GM13976 (cell line): ENCODE measurements around the gene PDZRN3.

Experiments
- DNase-seq: peaks from one replicate; pipeline ENCODE4 v3.0.0; 2012; ENCODE audit warnings: low spot score
- in situ Hi-C: fragments of 300-500 bp; cut with MboI; formaldehyde crosslinking; loops from one replicate; pipeline ENCODE4 v1.12.0; 2022; ENCODE audit warnings: low sequenced_read_pairs, mixed read lengths, inconsistent platforms; ENCODE audit not compliant: unreplicated experiment
- TF ChIP-seq, protein P1 (sequence below): IDR thresholded peaks from 2 replicates; pipeline ENCODE4 v1.5.1; 2012; ENCODE audit warnings: borderline replicate concordance, mild to moderate bottlenecking; ENCODE audit not compliant: insufficient read depth; ENCODE audit errors: extremely low read depth, missing control alignments, control extremely low read depth

PDZRN3 gene

DNA sequence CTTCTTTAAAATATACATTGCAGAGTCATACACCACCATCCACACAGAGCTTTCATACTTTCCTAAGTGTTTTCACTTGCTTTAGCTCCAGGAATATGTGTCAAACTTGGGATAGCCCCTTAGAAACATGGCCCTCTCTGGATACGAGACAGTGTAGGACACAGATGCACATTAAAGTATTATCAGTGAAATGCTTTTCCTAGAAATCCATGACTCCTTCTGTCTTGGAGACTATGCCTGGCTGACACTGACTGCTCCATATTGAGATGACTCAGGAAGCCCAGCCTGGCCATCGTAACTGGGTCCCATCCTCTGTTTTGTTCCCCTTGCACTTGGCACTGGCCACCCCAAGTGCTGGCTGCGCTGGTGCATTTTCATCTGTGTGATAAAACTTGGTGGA is 204.8 kb downstream of the PDZRN3 start:
- in situ Hi-C loops, result no loop called here
- no peak for DNase-seq
- TF ChIP-seq, protein P1, sequence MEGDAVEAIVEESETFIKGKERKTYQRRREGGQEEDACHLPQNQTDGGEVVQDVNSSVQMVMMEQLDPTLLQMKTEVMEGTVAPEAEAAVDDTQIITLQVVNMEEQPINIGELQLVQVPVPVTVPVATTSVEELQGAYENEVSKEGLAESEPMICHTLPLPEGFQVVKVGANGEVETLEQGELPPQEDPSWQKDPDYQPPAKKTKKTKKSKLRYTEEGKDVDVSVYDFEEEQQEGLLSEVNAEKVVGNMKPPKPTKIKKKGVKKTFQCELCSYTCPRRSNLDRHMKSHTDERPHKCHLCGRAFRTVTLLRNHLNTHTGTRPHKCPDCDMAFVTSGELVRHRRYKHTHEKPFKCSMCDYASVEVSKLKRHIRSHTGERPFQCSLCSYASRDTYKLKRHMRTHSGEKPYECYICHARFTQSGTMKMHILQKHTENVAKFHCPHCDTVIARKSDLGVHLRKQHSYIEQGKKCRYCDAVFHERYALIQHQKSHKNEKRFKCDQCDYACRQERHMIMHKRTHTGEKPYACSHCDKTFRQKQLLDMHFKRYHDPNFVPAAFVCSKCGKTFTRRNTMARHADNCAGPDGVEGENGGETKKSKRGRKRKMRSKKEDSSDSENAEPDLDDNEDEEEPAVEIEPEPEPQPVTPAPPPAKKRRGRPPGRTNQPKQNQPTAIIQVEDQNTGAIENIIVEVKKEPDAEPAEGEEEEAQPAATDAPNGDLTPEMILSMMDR, result no peak

DNA sequence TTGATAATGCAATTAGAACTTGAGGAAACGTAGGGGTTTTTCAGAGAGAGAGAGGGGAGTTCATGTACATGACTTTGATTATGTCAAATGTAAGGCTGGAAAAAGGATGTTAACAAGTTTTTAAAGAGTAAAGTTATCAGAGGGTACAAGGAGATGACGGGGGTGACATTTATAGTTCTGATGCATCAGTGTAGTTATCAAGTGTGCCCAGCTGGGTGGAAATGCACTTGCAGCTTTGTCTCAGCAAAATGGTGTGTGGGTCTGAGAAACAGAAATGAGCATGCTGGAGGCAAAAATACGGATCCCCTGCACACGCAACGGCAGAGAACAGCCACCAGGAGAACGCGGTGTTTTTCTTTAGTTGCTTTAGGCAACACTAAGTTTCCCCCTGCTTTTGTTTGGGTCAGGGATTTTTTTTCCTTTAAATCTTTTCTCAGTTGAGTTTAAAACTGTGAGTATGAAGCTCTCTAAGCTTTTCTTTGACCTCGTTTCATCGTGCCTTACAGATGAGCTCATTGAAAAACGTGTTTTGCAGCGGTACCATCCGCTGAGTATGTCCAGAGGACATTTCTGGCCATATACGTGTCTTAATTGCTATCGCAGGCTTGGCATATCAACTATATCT is 205.4 kb downstream of the PDZRN3 start:
- no peak for DNase-seq
- in situ Hi-C loops, result no loop called here
- TF ChIP-seq, protein P1, result no peak

DNA sequence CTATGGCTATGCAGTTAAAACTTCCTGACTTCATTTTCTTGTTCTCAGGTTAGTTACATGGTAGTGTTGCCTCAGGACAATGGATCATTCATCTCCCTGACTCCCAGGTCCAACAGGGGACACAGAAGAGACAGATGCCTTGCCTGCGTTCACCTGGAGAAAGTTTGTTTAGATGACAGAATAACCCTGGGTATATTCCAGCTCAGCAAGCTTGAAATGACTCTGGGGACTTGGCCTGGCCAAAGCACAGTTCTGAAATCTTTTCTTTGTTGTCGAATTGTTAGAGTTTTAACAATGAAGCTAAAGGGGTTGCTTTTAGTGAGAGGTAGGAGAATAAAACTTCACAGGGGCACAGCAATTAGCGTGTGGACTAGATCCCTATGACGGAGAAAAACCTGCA is 206.1 kb downstream of the PDZRN3 start:
- in situ Hi-C loops, result no loop called here
- TF ChIP-seq, protein P1, result no peak
- no peak for DNase-seq

DNA sequence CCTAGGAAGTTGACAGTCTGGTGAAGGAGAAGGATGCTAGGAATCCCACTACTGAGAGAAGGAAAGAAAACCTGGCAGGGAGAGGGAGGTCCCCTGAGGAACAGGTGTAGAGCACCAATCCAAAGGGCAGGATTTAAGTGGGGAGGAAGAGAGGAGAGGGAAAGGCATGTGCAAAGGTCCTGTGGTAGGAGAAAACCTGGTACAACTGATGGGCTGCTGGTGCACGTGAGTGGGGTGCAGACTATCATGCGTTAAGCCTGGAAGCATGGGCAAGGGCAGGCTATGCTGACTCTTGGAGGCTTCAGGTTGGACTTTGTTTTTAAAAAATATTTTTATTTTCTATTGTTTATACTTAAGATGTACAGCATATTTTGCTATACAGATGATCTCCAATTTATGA is 209.6 kb downstream of the PDZRN3 start:
- no peak for DNase-seq
- in situ Hi-C loops, result no loop called here
- TF ChIP-seq, protein P1, result no peak

DNA sequence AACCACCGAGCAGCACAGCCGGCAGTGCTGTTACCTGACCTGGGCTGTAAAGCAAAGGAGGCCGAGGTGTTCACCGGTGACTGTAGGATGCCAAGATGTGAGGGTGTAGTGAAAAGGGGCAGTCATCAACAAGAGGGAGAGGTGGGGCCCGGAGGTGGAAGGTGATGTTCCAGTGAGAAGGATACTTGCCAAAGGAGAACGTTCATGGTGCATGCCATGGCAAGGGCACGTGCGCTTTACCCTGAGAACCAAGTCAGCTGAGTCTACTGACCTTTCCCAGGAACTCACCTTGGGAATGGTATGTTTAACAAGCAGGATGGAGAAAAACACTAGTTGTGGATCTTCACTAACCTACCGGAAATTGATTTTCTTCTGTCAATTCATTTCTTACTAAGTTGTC is 211.1 kb downstream of the PDZRN3 start:
- DNase-seq, result no peak
- in situ Hi-C loops, result no loop called here
- TF ChIP-seq, protein P1, result no peak

DNA sequence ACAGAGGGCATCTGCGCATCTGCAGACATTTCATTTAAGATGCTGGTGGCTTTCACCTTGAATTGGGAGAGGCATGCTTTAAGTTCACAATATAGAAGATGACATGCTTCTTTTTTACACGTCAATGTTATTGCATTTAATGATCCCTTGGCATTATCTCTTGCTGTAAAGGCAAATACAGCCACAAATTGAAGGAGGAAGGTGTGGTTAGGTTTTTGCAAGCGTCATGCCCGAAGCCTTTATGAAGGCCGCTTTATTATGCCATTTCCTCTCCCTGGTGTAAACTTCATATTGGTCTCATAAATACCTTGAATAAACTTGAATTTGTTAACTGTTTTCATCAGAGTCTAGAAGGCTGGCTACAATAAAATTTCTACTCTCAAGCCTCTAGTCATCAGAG is 212.7 kb downstream of the PDZRN3 start:
- in situ Hi-C loops, result no loop called here
- TF ChIP-seq, protein P1, result no peak
- DNase-seq, result no peak
